A673 (cell line): ENCODE data around the gene EXT2. TPM values are rescaled to one million over a fixed set of nuclear protein-coding genes. Genes with fewer than 3 reads are reported as not detected.

ENCODE experiments used
- BruUV-seq: library from RNA; stranded (reverse); fragments of 400-500 nt; replicated peaks from 2 replicates; lab custom pipeline; 2021; lab: Mats Ljungman, UMichigan
- CTCF ChIA-PET: fragments of 300-600 bp; sonication (Branson Sonifier 250); formaldehyde crosslinking; loops from one replicate; lab custom pipeline; 2022; ENCODE audit warnings: antibody characterized with exemption; lab: Charles Lee
- POLR2A ChIA-PET: fragments of 300-600 bp; sonication (Branson Sonifier 250); formaldehyde crosslinking; loops from one replicate; lab custom pipeline; 2022; ENCODE audit warnings: antibody characterized with exemption; ENCODE audit not compliant: low non-redundant PET; lab: Charles Lee
- DNase-seq: peaks from one replicate; pipeline ENCODE4 v3.0.0-alpha.2; 2015; ENCODE audit warnings: low spot score
- H3K27ac ChIP-seq: fragments of 200-600 bp; sonication (generic); 2 replicates; pipeline ENCODE4 v1.5.1; 2016; ENCODE audit warnings: mixed run types, low read depth, mild to moderate bottlenecking, mixed read lengths, antibody characterized with exemption, low read length; ENCODE audit not compliant: poor library complexity, severe bottlenecking
- H3K27me3 ChIP-seq: fragments of 200-600 bp; sonication (generic); replicated peaks from 2 replicates; pipeline ENCODE4 v1.6.1; 2017; ENCODE audit warnings: mixed run types, low read depth, mild to moderate bottlenecking, mixed read lengths, antibody characterized with exemption, low read length; ENCODE audit not compliant: insufficient read depth, poor library complexity
- H3K36me3 ChIP-seq: fragments of 200-600 bp; sonication (generic); 2 replicates; pipeline ENCODE4 v1.6.1; 2016; ENCODE audit warnings: mixed run types, mild to moderate bottlenecking, mixed read lengths, antibody characterized with exemption, low read length; ENCODE audit not compliant: insufficient read depth, poor library complexity, severe bottlenecking
- H3K4me1 ChIP-seq: fragments of 200-600 bp; sonication (generic); 2 replicates; pipeline ENCODE4 v1.6.1; 2017; ENCODE audit warnings: mixed run types, mild to moderate bottlenecking, mixed read lengths, antibody characterized with exemption, low read length; ENCODE audit not compliant: insufficient read depth, poor library complexity, severe bottlenecking
- H3K4me3 ChIP-seq: fragments of 200-600 bp; sonication (generic); 2 replicates; pipeline ENCODE4 v1.5.1; 2016; ENCODE audit warnings: low read depth, mixed run types, mild to moderate bottlenecking, mixed read lengths, low read length; ENCODE audit not compliant: poor library complexity, severe bottlenecking
- H3K9me3 ChIP-seq: fragments of 200-600 bp; sonication (generic); 2 replicates; pipeline ENCODE4 v1.6.1; 2016; ENCODE audit warnings: mixed run types, low read depth, mild to moderate bottlenecking, mixed read lengths, antibody characterized with exemption, low read length; ENCODE audit not compliant: poor library complexity, severe bottlenecking
- EZH2 ChIP-seq: fragments of 200-600 bp; sonication (generic); IDR thresholded peaks from 2 replicates; pipeline ENCODE4 v1.6.1; 2017; ENCODE audit warnings: borderline replicate concordance, low read depth, mild to moderate bottlenecking, mixed read lengths, antibody characterized with exemption, low read length; ENCODE audit not compliant: poor library complexity, severe bottlenecking
- intact Hi-C: fragments of 100-400 bp; cut with micrococcal nuclease; formaldehyde crosslinking; loops from one replicate; pipeline ENCODE4 v1.10.0; 2022; ENCODE audit not compliant: unreplicated experiment
- total RNA-seq: library from RNA; stranded (reverse); gene quantifications from 2 replicates; pipeline ENCODE4 v1.2.3, GENCODE V29; 2021
- TF ChIP-seq, protein P1 (sequence below): fragments of 300-800, 200-600 bp; sonication (generic); conservative IDR thresholded peaks from 2 replicates; pipeline ENCODE4 v1.5.1; 2017; ENCODE audit warnings: low read depth, mild to moderate bottlenecking, antibody characterized with exemption, low read length, moderate library complexity, mixed read lengths

EXT2 gene
- total RNA-seq, 1 experiment from 2014 or later = 123 TPM

DNA sequence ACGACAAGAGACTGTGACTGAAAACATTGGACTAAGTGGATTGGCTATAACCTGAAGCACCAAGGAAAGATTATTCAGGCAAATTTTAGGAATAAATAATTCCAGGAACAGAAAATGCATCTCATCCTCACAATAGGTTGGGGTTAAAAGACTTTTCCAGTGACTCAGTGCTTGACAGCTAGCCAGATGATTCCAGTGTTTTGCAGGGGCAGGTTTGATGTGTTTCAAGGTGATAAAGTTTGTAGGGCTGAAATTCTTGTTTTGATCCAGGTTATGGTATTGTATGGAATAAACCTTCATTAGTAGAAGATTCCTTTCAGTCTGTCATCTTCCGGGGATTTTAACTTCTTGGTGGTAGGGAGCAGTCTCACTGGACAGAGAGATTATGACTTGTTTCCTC lies 2.3 kb downstream of the EXT2 start:
- DNase-seq = no peak
- ChIA-PET POLR2A (no interaction called here), CTCF (interaction anchor here (0.8 kb wide), 1 partner anchor 32 kb away, joined by 4 read pairs; the partner anchor contains the start of gene ACCS)
- H3K36me3 ChIP-seq = peaks cover 6% of the 10 kb centered on the region
- peaks cover 16% of the 10 kb centered on the region for H3K4me1 ChIP-seq
- H3K4me3 ChIP-seq = no peak overlapping the region
- no peaks in the 10 kb centered on the region for H3K9me3 ChIP-seq
- no peak for TF ChIP-seq EZH2
- TF ChIP-seq, protein P1, sequence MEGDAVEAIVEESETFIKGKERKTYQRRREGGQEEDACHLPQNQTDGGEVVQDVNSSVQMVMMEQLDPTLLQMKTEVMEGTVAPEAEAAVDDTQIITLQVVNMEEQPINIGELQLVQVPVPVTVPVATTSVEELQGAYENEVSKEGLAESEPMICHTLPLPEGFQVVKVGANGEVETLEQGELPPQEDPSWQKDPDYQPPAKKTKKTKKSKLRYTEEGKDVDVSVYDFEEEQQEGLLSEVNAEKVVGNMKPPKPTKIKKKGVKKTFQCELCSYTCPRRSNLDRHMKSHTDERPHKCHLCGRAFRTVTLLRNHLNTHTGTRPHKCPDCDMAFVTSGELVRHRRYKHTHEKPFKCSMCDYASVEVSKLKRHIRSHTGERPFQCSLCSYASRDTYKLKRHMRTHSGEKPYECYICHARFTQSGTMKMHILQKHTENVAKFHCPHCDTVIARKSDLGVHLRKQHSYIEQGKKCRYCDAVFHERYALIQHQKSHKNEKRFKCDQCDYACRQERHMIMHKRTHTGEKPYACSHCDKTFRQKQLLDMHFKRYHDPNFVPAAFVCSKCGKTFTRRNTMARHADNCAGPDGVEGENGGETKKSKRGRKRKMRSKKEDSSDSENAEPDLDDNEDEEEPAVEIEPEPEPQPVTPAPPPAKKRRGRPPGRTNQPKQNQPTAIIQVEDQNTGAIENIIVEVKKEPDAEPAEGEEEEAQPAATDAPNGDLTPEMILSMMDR = no peak
- BruUV-seq = no TSS peak
- no peak overlapping the region for H3K27ac ChIP-seq
- intact Hi-C loops = loop anchor here (10.0 kb wide), 1 partner anchor 817 kb away; no protein-coding TSS in a partner anchor
- H3K27me3 ChIP-seq = no peaks in the 10 kb centered on the region

DNA sequence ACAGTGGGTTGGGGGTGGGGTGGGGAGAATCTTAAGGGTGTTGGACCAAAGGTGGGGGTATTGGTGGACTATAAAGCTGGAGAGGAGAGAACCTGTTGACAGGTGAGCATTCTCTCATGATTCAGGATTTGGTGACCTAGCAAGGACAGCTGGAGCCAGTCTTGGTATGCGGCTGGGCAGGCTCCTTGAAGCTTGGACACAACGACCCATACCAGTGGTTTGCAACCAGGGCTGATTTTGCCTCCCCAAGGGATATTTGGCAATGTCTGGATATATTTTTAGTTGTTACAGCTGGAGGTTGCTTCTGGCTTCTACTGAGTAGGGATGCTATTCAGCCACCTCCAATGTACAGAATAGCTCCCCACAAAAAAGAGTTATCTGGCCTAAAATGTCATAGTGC lies 5.6 kb downstream of the EXT2 start:
- POLR2A ChIA-PET = interaction anchor here (0.5 to 0.6 kb wide), 2 partner anchors 242 to 348 kb away, joined by 3 to 4 read pairs; no protein-coding TSS in a partner anchor
- BruUV-seq = no TSS peak

DNA sequence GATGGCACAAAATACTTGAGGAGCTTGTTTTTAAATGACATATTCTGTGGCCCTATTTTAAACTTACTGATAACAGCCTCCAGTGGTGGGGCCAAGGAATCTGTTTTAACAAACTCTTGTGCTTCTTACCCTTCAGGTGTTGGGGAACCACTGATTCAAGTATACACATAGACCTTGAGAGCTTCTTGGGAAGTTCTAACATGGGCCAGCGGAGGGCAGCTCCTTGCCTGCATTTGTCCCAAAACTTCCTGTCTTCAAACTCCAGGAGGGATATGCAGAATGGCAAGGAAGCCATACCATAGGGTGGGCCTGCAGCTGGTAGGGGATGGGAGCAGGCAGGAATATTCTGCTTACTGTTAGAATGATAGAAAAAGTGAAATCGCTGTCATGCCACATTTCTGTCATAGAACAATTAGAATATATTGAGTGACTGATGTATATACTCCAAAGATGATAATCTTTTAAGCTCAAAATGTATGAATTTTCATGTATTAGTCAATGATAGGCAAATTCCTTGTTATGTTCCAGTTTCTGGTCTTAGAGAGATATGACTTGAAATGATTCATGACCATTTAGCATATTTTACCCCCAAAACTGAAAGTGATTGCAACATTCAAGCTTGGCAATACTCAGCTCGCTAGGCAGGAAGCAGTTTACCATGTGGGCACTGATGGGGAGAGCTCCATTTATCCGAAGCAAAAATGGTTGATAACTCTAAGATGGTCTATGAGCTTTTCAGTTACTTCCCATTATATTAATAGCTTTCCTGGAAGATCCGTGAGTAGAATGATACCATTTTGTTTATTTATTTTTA lies 9.2 kb downstream of the EXT2 start:
- no peaks in the 10 kb centered on the region for H3K9me3 ChIP-seq
- ChIA-PET CTCF (interaction anchor here (0.9 to 3.1 kb wide), 6 partner anchors 10 to 512 kb away, joined by 3 to 50 read pairs (median 6); partner anchors contain the start of genes ACCS and EXT2), POLR2A (no interaction called here)
- BruUV-seq = no TSS peak
- no peaks in the 10 kb centered on the region for H3K27me3 ChIP-seq
- peak; percentile 74 for DNase-seq
- no peak overlapping the region for H3K4me3 ChIP-seq
- intact Hi-C loops = no loop called here
- H3K36me3 ChIP-seq = peaks cover 24% of the 10 kb centered on the region
- peaks cover 2% of the 10 kb centered on the region for H3K4me1 ChIP-seq
- no peak for TF ChIP-seq EZH2
- TF ChIP-seq, protein P1 = peak; percentile 56; the same call in 1 of the 2 replicates
- H3K27ac ChIP-seq = no peak overlapping the region

More for the DNA sequence above, 5.6 kb downstream of the EXT2 start:
- Histone ChIP-seq H3K9me3 (no peaks in the 10 kb centered on the region), H3K36me3 (peaks cover 6% of the 10 kb centered on the region), H3K27ac (no peak overlapping the region), H3K4me1 (peaks cover 11% of the 10 kb centered on the region), H3K27me3 (no peaks in the 10 kb centered on the region), H3K4me3 (no peak overlapping the region)
- CTCF ChIA-PET = no interaction called here
- intact Hi-C loops = no loop called here
- no peak for DNase-seq
- TF ChIP-seq EZH2 = no peak
